C4-2B (cell line): Measurements from ENCODE around the gene PIGL.

Source experiments
- ZFX ChIP-seq: fragments of 450-650 bp; IDR thresholded peaks from 2 replicates; pipeline ENCODE4 v1.6.1; 2017
- TF ChIP-seq, protein P1 (sequence below): fragments of 450-650 bp; conservative IDR thresholded peaks from 2 replicates; pipeline ENCODE4 v1.5.1; 2017; ENCODE audit warnings: mild to moderate bottlenecking

DNA sequence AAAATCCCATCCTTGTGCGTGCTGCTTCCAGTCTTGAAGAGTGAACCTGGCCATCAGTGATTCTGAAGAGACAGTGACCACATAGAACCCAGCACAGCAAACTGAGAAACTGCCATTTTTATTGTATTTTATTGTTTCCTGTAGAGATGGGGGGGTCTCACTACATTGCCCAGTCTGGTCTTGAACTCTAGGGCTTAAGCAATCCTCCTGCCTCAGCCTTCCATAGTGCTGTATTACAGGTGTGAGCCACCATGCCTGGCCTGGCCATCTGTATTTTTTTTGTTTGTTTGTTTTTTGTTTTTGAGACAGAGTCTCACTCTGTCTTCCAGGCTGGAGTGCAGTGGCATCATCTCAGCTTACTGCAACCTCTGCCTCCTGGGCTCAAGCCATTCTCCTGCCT lies 122.4 kb downstream of the PIGL start:
- TF ChIP-seq, protein P1, sequence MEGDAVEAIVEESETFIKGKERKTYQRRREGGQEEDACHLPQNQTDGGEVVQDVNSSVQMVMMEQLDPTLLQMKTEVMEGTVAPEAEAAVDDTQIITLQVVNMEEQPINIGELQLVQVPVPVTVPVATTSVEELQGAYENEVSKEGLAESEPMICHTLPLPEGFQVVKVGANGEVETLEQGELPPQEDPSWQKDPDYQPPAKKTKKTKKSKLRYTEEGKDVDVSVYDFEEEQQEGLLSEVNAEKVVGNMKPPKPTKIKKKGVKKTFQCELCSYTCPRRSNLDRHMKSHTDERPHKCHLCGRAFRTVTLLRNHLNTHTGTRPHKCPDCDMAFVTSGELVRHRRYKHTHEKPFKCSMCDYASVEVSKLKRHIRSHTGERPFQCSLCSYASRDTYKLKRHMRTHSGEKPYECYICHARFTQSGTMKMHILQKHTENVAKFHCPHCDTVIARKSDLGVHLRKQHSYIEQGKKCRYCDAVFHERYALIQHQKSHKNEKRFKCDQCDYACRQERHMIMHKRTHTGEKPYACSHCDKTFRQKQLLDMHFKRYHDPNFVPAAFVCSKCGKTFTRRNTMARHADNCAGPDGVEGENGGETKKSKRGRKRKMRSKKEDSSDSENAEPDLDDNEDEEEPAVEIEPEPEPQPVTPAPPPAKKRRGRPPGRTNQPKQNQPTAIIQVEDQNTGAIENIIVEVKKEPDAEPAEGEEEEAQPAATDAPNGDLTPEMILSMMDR = no peak
- no peak for TF ChIP-seq ZFX
